Vagina (tissue), 2 donors: ENCODE measurements around the gene FZR1. TPM values are rescaled to one million over a fixed set of nuclear protein-coding genes. Genes with fewer than 3 reads are reported as not detected.

Experiments used
- DNase-seq, 2 donors: peaks; one replicate each; pipeline ENCODE4 v3.0.0-alpha.2; 2017; ENCODE audit errors: extremely low spot score in 2 of 2
- H3K27ac ChIP-seq: fragments of 200-600 bp; sonication (generic); one replicate; pipeline ENCODE4 v1.5.1; 2019
- H3K27me3 ChIP-seq: fragments of 200-600 bp; sonication (generic); one replicate; pipeline ENCODE4 v1.5.1; 2019
- H3K36me3 ChIP-seq, 2 donors: fragments of 200-600 bp; sonication (generic); one replicate each; pipeline ENCODE4 v1.5.1; 2017 to 2019
- H3K4me1 ChIP-seq: fragments of 200-600 bp; sonication (generic); one replicate; pipeline ENCODE4 v1.5.1; 2019
- H3K4me3 ChIP-seq, 2 donors: fragments of 200-600 bp; sonication (generic); 1 replicate in 1 of 2; 2 replicates in 1 of 2; pipeline ENCODE4 v1.5.1; 2016 to 2019
- H3K9me3 ChIP-seq: fragments of 200-600 bp; sonication (generic); one replicate; pipeline ENCODE4 v1.5.1; 2019
- POLR2A ChIP-seq, 2 donors: fragments of 450-650 bp; IDR thresholded peaks; one replicate each; pipeline ENCODE4 v1.6.1; 2017; ENCODE audit warnings: antibody characterized with exemption in 2 of 2, mild to moderate bottlenecking in 2 of 2, moderate library complexity in 2 of 2
- POLR2AphosphoS5 ChIP-seq, 2 donors: sonication (generic); formaldehyde crosslinking; IDR thresholded peaks; one replicate each; pipeline ENCODE4 v1.9.0; 2017; ENCODE audit warnings: antibody characterized with exemption in 2 of 2, mild to moderate bottlenecking in 2 of 2, low read depth in 1 of 2; ENCODE audit not compliant: insufficient read depth in 1 of 2
- intact Hi-C: fragments of 100-400 bp; cut with DNase I; formaldehyde crosslinking; loops from one replicate; pipeline ENCODE4 v1.15.1; 2023
- total RNA-seq: library from RNA; depleted of rRNA; stranded (reverse); fragments of >200 nt; gene quantifications from one replicate; pipeline ENCODE4 v1.2.3, GENCODE V29; 2016
- TF ChIP-seq, protein P1 (sequence below), 3 experiments: fragments of 450-650 bp in 2 of 3; fragments of 200-600 bp in 1 of 3; sonication (generic) in 1 of 3; IDR thresholded peaks; one replicate each; pipeline ENCODE4 v1.5.1; 2017 to 2019; ENCODE audit warnings: antibody characterized with exemption in 3 of 3, mild to moderate bottlenecking in 2 of 3, moderate library complexity in 2 of 3

FZR1 gene
- total RNA-seq, 1 donor from 2014 or later = 29.2 TPM

DNA sequence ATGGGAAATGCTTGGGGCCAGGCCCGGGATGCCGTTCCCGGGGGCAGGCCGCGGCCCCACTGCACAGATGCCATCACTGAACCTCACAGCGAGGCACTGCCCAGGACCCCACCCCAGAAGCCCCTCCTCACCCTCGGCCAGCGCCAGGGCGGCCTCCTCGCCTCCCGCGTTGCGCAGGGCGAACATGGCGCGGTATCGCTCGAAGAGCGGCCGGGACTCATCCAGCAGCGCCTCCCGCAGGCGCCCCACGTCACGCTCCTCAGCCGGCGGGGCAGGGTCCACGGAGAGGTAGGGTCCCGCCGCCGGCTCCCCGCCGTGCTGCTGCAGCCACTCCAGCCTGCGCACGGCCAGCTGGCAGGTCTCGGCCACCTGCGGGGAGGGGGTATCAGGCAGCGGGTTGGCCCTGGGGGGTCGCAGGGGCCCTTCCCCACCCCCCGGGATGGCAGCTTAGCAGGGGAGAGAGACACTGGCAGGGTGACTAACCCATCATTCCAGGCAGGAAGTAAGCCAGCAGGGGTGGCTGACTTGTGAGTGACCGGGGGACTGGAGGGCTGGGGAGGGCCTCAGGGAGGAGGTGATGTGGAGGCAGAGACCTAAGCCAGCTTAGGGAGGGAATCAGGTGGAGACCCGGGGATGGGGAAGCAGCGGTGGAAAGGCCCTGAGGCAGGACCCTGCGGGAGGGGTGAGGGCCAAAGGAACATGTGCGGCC is 13.8 kb upstream of the FZR1 start:
- Histone ChIP-seq H3K27ac (no peak overlapping the region), H3K36me3 (peaks cover 0 to 34% of the 10 kb centered on the region in 2 donors), H3K4me1 (peaks cover 11% of the 10 kb centered on the region), H3K9me3 (no peaks in the 10 kb centered on the region), H3K4me3 (no peak overlapping the region), H3K27me3 (no peaks in the 10 kb centered on the region)
- no peak for TF ChIP-seq POLR2AphosphoS5 (IDR thresholded peaks at IDR 0.05; ENCODE audit: insufficient read depth in 1 of 2, low read depth in 1 of 2)
- TF ChIP-seq, protein P1, sequence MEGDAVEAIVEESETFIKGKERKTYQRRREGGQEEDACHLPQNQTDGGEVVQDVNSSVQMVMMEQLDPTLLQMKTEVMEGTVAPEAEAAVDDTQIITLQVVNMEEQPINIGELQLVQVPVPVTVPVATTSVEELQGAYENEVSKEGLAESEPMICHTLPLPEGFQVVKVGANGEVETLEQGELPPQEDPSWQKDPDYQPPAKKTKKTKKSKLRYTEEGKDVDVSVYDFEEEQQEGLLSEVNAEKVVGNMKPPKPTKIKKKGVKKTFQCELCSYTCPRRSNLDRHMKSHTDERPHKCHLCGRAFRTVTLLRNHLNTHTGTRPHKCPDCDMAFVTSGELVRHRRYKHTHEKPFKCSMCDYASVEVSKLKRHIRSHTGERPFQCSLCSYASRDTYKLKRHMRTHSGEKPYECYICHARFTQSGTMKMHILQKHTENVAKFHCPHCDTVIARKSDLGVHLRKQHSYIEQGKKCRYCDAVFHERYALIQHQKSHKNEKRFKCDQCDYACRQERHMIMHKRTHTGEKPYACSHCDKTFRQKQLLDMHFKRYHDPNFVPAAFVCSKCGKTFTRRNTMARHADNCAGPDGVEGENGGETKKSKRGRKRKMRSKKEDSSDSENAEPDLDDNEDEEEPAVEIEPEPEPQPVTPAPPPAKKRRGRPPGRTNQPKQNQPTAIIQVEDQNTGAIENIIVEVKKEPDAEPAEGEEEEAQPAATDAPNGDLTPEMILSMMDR (IDR thresholded peaks at IDR 0.05) = no peak
- no peak for TF ChIP-seq POLR2A (IDR thresholded peaks at IDR 0.05)
- intact Hi-C loops = no loop called here
- DNase-seq = no peak

DNA sequence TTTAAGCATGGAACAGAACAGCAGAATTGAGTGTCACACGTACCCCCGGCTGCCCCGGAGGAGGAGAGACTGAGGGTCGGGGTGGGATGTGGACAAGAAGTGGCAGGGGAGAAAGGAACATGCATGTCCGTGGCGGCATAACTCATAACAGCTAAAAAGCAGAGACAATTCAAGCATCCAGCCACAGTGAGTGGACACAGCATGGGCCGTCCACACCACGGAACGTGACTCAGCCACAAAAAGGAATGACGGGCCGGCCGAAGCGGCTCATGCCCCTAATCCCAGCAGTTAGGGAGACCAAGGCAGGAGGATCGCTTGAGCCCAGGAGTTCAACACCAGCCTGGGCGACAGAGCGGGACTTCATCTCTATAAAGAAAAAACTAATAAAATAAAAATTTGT is 13.2 kb upstream of the FZR1 start:
- intact Hi-C loops = no loop called here
- no peaks in the 10 kb centered on the region for H3K9me3 ChIP-seq
- DNase-seq = no peak
- H3K4me1 ChIP-seq = peaks cover 11% of the 10 kb centered on the region
- no peak overlapping the region for H3K4me3 ChIP-seq
- H3K27ac ChIP-seq = no peak overlapping the region
- TF ChIP-seq, protein P1 (IDR thresholded peaks at IDR 0.05) = no peak
- TF ChIP-seq POLR2AphosphoS5 (IDR thresholded peaks at IDR 0.05; ENCODE audit: insufficient read depth in 1 of 2, low read depth in 1 of 2) (no peak), POLR2A (IDR thresholded peaks at IDR 0.05) (no peak)
- H3K36me3 ChIP-seq = peaks cover 0 to 34% of the 10 kb centered on the region in 2 donors
- H3K27me3 ChIP-seq = no peaks in the 10 kb centered on the region

DNA sequence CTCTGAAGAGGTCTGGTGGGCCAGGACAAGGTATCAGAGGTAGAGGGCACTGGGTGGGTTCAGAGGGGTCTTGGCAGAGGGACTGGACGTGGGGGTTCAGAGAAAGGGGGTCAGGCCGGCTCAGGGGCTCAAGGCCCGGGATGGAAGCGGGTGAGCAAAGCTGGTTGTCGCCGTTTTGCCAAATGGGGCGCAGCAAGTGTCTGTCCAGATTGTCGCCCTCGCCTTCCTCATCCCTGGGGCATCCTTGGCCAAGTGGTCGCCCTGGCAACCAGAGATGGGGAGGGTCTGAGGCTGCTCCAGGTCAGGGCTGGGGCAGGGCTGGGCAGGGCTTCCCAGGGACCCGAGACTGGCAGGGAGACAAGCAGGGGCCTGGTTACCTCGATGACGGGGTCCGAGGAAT is 12.5 kb upstream of the FZR1 start:
- intact Hi-C loops = no loop called here
- peaks cover 11% of the 10 kb centered on the region for H3K4me1 ChIP-seq
- DNase-seq = no peak
- no peak overlapping the region for H3K27ac ChIP-seq
- no peak overlapping the region for H3K4me3 ChIP-seq
- peaks cover 0 to 34% of the 10 kb centered on the region in 2 donors for H3K36me3 ChIP-seq
- TF ChIP-seq, protein P1 (IDR thresholded peaks at IDR 0.05) = no peak
- no peak for TF ChIP-seq POLR2A (IDR thresholded peaks at IDR 0.05)
- no peak for TF ChIP-seq POLR2AphosphoS5 (IDR thresholded peaks at IDR 0.05; ENCODE audit: insufficient read depth in 1 of 2, low read depth in 1 of 2)
- no peaks in the 10 kb centered on the region for H3K9me3 ChIP-seq
- no peaks in the 10 kb centered on the region for H3K27me3 ChIP-seq

DNA sequence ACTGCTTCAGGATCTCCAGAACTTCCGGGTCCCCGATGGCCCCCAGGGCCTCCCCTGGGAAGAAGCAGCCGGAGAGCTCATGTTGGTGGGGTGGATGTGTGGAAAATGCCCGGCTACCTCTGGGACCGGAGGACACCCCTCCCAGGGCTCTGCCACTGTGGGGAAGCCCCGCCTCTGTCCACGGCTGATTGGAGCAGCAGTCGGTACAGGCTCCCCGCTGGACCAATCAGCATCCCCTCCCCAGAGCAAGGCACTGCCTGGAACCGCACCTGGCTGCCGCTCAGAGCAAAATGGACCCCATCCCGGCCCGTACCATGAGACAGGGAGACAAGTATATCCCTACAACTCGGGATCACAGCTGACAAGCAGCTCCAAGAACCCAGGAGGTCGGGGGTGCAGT is 12.1 kb upstream of the FZR1 start:
- H3K27me3 ChIP-seq = no peaks in the 10 kb centered on the region
- H3K4me1 ChIP-seq = peaks cover 13% of the 10 kb centered on the region
- H3K36me3 ChIP-seq = peaks cover 0 to 34% of the 10 kb centered on the region in 2 donors
- no peak overlapping the region for H3K27ac ChIP-seq
- no peaks in the 10 kb centered on the region for H3K9me3 ChIP-seq
- TF ChIP-seq, protein P1 (IDR thresholded peaks at IDR 0.05) = no peak
- TF ChIP-seq POLR2A (IDR thresholded peaks at IDR 0.05) (no peak), POLR2AphosphoS5 (IDR thresholded peaks at IDR 0.05; ENCODE audit: insufficient read depth in 1 of 2, low read depth in 1 of 2) (no peak)
- intact Hi-C loops = no loop called here
- no peak for DNase-seq
- no peak overlapping the region for H3K4me3 ChIP-seq

DNA sequence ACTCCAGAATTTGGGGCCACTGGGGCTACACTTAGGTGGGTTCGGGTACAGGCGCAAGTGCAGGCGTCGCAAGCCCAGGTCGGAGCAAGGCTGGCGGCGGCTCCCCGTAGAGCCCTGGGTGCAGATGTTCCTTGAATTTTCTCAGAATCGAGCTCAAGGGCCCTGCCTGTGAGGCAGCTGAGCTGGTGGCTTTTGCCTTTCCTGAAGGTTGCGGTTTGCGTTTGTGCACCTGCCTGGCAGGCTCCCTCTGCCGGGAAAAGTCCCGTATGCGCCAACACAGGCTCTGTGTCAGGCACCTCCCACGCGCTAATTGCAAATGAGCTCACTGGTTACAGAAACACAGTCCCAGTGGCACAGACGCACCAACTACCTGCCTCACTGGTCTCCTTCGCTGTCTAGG is 11.6 kb upstream of the FZR1 start:
- H3K27ac ChIP-seq = no peak overlapping the region
- TF ChIP-seq, protein P1 (IDR thresholded peaks at IDR 0.05) = no peak
- TF ChIP-seq POLR2AphosphoS5 (IDR thresholded peaks at IDR 0.05; ENCODE audit: insufficient read depth in 1 of 2, low read depth in 1 of 2) = no peak
- TF ChIP-seq POLR2A (IDR thresholded peaks at IDR 0.05) = no peak

More for the DNA sequence above, 11.6 kb upstream of the FZR1 start:
- H3K36me3 ChIP-seq = peaks cover 0 to 34% of the 10 kb centered on the region in 2 donors
- no peaks in the 10 kb centered on the region for H3K9me3 ChIP-seq
- intact Hi-C loops = no loop called here
- no peak for DNase-seq
- H3K27me3 ChIP-seq = no peaks in the 10 kb centered on the region
- no peak overlapping the region for H3K4me3 ChIP-seq
- H3K4me1 ChIP-seq = peaks cover 19% of the 10 kb centered on the region
